SU-DHL-6 (cell line): Measurements from ENCODE around the gene INMT.

ENCODE experiments used
- CTCF ChIP-seq: fragments of 200-600 bp; sonication (generic); IDR thresholded peaks from one replicate; pipeline ENCODE4 v1.5.1; 2017; ENCODE audit warnings: antibody characterized with exemption, mild to moderate bottlenecking, low read length, moderate library complexity; ENCODE audit not compliant: insufficient read depth, poor library complexity, severe bottlenecking
- EZH2phosphoT487 ChIP-seq: fragments of 200-600 bp; sonication (generic), shearing (Covaris generic); conservative IDR thresholded peaks from 2 replicates; pipeline ENCODE4 v1.6.1; 2018; ENCODE audit warnings: mild to moderate bottlenecking, antibody characterized with exemption, low read length, moderate library complexity, mixed read lengths

GRCh38 chr7:30764030-30764975 is 12.4 kb downstream of the INMT start:
- TF ChIP-seq CTCF (no peak), EZH2phosphoT487 (no peak)
